ENCODE results near the gene TTC27. TPM values are rescaled to one million over a fixed set of nuclear protein-coding genes. Genes with fewer than 3 reads are reported as not detected.
"Not testable (repeated sequence)": the region's sequence is repeated elsewhere in the genome, so short reads cannot be mapped to it uniquely, and the experiment has no call there.

The TTC27 gene
- total RNA-seq, 2 donors from 2014 or later, result 7.9 to 12.3 TPM

DNA sequence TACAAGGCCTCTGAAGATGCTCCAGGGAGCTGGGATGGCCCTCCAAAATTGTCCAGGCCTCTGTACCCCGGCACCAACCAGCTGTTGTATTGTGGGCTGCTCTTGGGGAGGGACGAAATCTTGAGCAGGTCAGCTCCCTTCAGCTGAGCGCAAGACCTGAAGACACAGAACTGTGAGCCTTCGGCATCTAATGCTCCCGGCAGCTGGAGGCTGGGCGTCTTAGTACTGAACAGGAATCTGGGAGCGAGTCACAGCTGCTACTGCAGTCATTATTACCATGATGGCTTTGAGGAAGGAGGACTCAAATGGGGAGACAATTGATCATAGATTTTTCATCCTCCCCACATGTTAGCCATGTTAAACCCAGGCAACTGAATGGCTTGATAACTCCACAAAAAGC is 236.0 kb downstream of the TTC27 start:
- ATAC-seq, result no peak
- intact Hi-C loops (cut with DNase I), result no loop called here

DNA sequence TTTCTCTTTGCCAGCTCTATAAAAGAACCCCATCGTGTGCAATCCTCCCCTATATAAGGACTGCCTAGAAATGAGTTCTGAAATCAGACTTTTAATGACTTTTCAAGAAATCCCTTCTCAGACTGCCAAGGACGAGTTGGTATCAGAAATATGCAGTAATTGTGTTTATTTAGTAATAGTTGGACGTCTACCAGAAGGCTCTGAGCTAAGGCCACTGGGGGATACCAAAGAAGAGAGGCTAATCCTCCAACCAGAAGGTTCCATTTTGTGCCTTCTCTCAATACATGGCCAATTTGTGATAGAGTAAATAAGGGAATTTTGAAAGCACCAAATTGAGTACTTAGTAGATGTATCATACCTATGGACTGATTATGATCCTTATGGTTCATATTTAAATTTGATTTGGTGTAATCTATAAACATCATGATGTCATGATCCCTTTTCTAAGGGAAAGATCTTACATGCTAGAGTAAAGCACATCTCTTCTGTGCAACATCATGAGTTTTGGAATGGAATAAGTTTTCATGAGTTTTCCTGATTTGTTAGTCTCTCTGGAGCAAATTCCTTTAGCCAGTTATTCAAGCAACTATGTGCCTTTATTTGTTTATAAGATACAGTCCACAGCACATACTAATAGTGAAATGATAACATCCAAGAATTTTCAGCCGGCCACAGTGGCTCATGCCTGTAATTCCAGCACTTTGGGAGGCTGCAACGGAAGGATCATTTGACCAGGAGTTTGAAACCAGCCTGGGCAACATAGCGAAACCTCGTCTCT is 236.7 kb downstream of the TTC27 start:
- intact Hi-C loops (cut with DNase I), result no loop called here
- DNase-seq, result no peak
- peak; percentile 18 to 74 for ATAC-seq

More for the DNA sequence above, 236.0 kb downstream of the TTC27 start:
- no peak for DNase-seq

DNA sequence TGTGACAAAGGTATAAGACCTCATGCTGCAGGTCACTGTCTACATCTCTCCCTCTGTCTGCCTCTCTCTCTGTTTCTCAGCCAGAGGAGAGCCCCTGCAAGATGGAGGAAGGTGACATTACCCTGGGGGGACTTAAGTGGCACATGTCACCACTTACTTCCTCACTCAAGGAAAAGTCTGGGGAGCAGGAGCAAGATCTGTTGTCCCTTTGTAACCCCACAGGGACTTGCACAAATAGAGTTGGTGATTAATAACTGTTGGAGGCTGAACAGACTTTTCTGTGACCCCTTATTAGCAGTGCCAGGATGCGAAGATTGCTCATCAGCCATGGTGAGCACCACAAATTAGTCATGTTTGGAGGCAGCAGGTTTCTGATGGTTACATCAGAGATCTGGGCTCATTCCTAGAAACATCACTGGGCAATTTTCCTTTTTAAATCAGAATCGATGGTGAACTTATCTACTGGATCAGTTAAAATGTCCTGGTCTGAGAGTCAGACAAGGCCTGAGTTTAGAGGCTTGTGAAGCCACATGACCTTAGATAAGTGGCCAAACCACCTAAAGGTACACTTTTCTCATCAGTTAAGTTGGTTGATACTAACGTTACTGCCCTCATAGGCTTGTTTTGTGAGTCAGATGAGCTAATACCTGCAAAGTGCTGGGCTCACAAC is 237.7 kb downstream of the TTC27 start:
- DNase-seq, result no peak
- ATAC-seq, result peak in 1 of 2 donors; percentile 41
- intact Hi-C loops (cut with DNase I), result no loop called here

DNA sequence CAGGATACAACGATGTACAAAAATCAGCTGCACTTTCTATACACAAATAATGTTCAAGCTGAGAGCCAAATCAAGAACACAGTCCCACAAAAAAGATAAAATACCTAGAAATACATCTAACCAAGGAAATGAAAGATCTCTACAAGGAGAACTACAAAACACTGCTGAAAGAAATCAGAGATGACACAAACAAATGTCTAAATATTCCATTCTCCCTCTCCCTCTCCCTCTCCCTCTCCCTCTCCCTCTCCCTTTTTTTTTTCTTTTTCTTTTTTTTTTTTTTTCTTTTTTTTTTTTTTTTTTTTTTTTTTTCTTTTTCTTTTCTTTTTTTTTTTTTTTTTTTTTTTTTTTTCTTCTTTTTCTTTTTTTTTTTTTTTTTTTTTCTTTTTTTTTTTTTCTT is 238.6 kb downstream of the TTC27 start:
- DNase-seq; intact Hi-C loops (cut with DNase I); ATAC-seq: not testable (repeated sequence)

Small RNAs within 50 kb of the gene (microRNA-seq; reads per million reads assigned to microRNA genes)
- 0 reads per million in 2 donors for gene MIR4765

Data from left cardiac atrium (tissue), 4 donors.